Colonic mucosa (tissue), 4 donors: ENCODE measurements around the gene ARSB. TPM values are rescaled to one million over a fixed set of nuclear protein-coding genes. Genes with fewer than 3 reads are reported as not detected.

Experiments
- DNase-seq: peaks from one replicate; pipeline ENCODE4 v3.0.0-alpha.2; 2020
- H3K27ac ChIP-seq: fragments of 200-600 bp; one replicate; pipeline ENCODE4 v1.8.0; 2021
- H3K27me3 ChIP-seq: fragments of 200-600 bp; one replicate; pipeline ENCODE4 v1.8.0; 2021
- H3K36me3 ChIP-seq: fragments of 200-600 bp; one replicate; pipeline ENCODE4 v1.8.0; 2021
- H3K4me1 ChIP-seq: fragments of 200-600 bp; one replicate; pipeline ENCODE4 v1.8.0; 2021; ENCODE audit warnings: mild to moderate bottlenecking
- H3K4me3 ChIP-seq: fragments of 200-600 bp; one replicate; pipeline ENCODE4 v1.8.0; 2021
- H3K9ac ChIP-seq, 2 donors: one replicate each; pipeline ENCODE4 v1.7.0; 2013; ENCODE audit warnings: control low read depth in 2 of 2, low read depth in 2 of 2, low read length in 2 of 2
- H3K9me3 ChIP-seq: fragments of 200-600 bp; one replicate; pipeline ENCODE4 v1.8.0; 2021
- CTCF ChIP-seq: fragments of 200-600 bp; IDR thresholded peaks from one replicate; pipeline ENCODE4 v1.8.0; 2022; ENCODE audit warnings: antibody characterized with exemption, mild to moderate bottlenecking
- intact Hi-C: fragments of 100-400 bp; cut with DNase I; formaldehyde crosslinking; loops from one replicate; pipeline ENCODE4 v1.14.1; 2022
- total RNA-seq, 2 donors: library from RNA; stranded (reverse); fragmentation: NEBNext Ultra II Directional in 1 of 2; extraction: Animal tissue kit (Norgen Biotek cat#: 25700) in 1 of 2; gene quantifications; one replicate each; pipeline ENCODE4 v1.2.1, GENCODE V29; 2021
- donor health status: healthy.
- donor health status: DM: no; HTN: no; CAD: no.
- donor health status: DM: no; HTN: no; CAD: no.

Gene ARSB
- total RNA-seq, 2 donors from 2014 or later: 10.1 to 11.4 TPM

GRCh38 chr5:78811121-78811817 is 173.8 kb downstream of the ARSB start:
- intact Hi-C loops: no loop called here
- TF ChIP-seq CTCF: no peak
- H3K27me3 ChIP-seq: no peaks in the 10 kb centered on the region
- H3K9me3 ChIP-seq: no peaks in the 10 kb centered on the region
- H3K27ac ChIP-seq: no peak overlapping the region
- H3K4me3 ChIP-seq: no peak overlapping the region
- no peaks in the 10 kb centered on the region for H3K36me3 ChIP-seq
- DNase-seq: no peak
- no peak overlapping the region for H3K9ac ChIP-seq
- no peaks in the 10 kb centered on the region for H3K4me1 ChIP-seq

- Histone ChIP-seq H3K36me3 (no peaks in the 10 kb centered on the region), H3K9ac (no peak overlapping the region), H3K27me3 (no peaks in the 10 kb centered on the region), H3K9me3 (no peaks in the 10 kb centered on the region), H3K27ac (no peak overlapping the region), H3K4me1 (no peaks in the 10 kb centered on the region), H3K4me3 (no peak overlapping the region)
- intact Hi-C loops: no loop called here
- TF ChIP-seq CTCF: no peak
- DNase-seq: no peak
Observed at GRCh38 chr5:78810098-78810920, 174.8 kb downstream of the ARSB start.

GRCh38 chr5:78809444-78809843 is 175.7 kb downstream of the ARSB start:
- no peaks in the 10 kb centered on the region for H3K9me3 ChIP-seq
- no peak overlapping the region for H3K27ac ChIP-seq
- intact Hi-C loops: no loop called here
- no peak for TF ChIP-seq CTCF
- no peak overlapping the region for H3K4me3 ChIP-seq
- H3K9ac ChIP-seq: no peak overlapping the region
- no peaks in the 10 kb centered on the region for H3K4me1 ChIP-seq
- DNase-seq: no peak
- H3K36me3 ChIP-seq: no peaks in the 10 kb centered on the region
- no peaks in the 10 kb centered on the region for H3K27me3 ChIP-seq

GRCh38 chr5:78808818-78809217 is 176.3 kb downstream of the ARSB start:
- no peak for DNase-seq
- Histone ChIP-seq H3K4me3 (no peak overlapping the region), H3K36me3 (no peaks in the 10 kb centered on the region), H3K9me3 (no peaks in the 10 kb centered on the region), H3K9ac (no peak overlapping the region), H3K27ac (no peak overlapping the region), H3K4me1 (no peaks in the 10 kb centered on the region), H3K27me3 (no peaks in the 10 kb centered on the region)
- TF ChIP-seq CTCF: no peak
- intact Hi-C loops: no loop called here

GRCh38 chr5:78808380-78808779 is 176.7 kb downstream of the ARSB start:
- H3K27ac ChIP-seq: no peak overlapping the region
- H3K36me3 ChIP-seq: no peaks in the 10 kb centered on the region
- intact Hi-C loops: no loop called here
- TF ChIP-seq CTCF: no peak
- no peak overlapping the region for H3K4me3 ChIP-seq
- no peak overlapping the region for H3K9ac ChIP-seq
- no peaks in the 10 kb centered on the region for H3K9me3 ChIP-seq
- no peaks in the 10 kb centered on the region for H3K27me3 ChIP-seq
- H3K4me1 ChIP-seq: no peaks in the 10 kb centered on the region
- DNase-seq: no peak
